ENCODE measurements around the gene POLK. TPM values are rescaled to one million over a fixed set of nuclear protein-coding genes. Genes with fewer than 3 reads are reported as not detected.

The POLK gene
- total and polyA plus RNA-seq, 2 of the 8 experiments (the other 6 are each of a cell fraction or from before 2014, with no cell fraction given) = 2.0 to 9.0 TPM

DNA sequence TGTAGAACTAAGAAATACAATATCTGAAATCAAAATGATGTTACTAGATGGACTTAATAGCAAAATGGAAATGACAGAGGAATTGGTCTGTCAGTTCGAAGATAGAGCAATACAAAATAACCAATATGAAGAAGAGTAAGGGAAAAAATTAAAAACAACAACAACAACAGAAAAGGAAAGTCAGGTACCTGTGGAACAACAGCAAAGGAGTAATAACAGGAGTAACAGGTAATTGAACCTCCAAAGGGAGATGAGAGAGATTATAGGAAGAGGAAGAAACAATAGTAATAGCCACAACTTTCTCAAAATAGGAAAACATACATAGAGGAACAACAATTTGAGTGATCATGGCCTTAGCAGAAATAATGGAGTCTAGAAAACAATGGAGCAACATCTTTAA lies 13.7 kb downstream of the POLK start:
- Histone ChIP-seq H4K20me1 (replicated peaks in 1 of 2; ENCODE audit: control insufficient read depth in 1 of 2, insufficient read depth in 2 of 2, low read length in 2 of 2) (no peaks in the 10 kb centered on the region), H3K9ac (replicated peaks in 1 of 4; ENCODE audit: extremely low read depth in 1 of 4, low read depth in 3 of 4, low read length in 3 of 4) (no peak overlapping the region), H3K79me2 (ENCODE audit: control insufficient read depth in 1 of 2, insufficient read depth in 2 of 2, low read length in 2 of 2) (peaks cover 0 to 8% of the 10 kb centered on the region in 2 experiments; a peak in 1 of 4 replicates), H2AK5ac (ENCODE audit: low read depth, low read length) (no peak overlapping the region), H3K4me1 (replicated peaks in 1 of 4; ENCODE audit: control insufficient read depth in 3 of 4, insufficient read depth in 4 of 4, low read length in 3 of 4) (no peaks in the 10 kb centered on the region; a peak in 1 of 7 replicates), H3K27me3 (replicated peaks in 1 of 4; ENCODE audit: control insufficient read depth in 3 of 4, extremely low read depth in 1 of 4, insufficient read depth in 3 of 4, low read length in 3 of 4) (no peaks in the 10 kb centered on the region), H3K9me3 (ENCODE audit: insufficient read depth in 2 of 2, low read depth in 1 of 2, low read length in 1 of 2) (peaks cover 3 to 7% of the 10 kb centered on the region in 2 experiments; a peak in 2 of 4 replicates), H3K27ac (ENCODE audit: low read depth, low read length) (no peak overlapping the region), H3K56ac (replicated peaks; ENCODE audit: insufficient read length, low read depth, low read length) (no peak overlapping the region), H3K23ac (ENCODE audit: insufficient read length) (no peak overlapping the region), H3K14ac (ENCODE audit: insufficient read length) (no peak overlapping the region), H2AFZ (ENCODE audit: low read length) (no peak overlapping the region), H2BK12ac (ENCODE audit: low read depth, low read length) (no peak overlapping the region), H4K8ac (ENCODE audit: extremely low read depth, insufficient read depth, low read length) (no peak overlapping the region), H3K4me2 (ENCODE audit: insufficient read depth in 1 of 2, low read depth in 2 of 2, low read length in 2 of 2) (no peak overlapping the region), H2BK5ac (ENCODE audit: low read depth, low read length) (no peak overlapping the region), H3K18ac (ENCODE audit: extremely low read depth, low read length) (no peak overlapping the region), H3K79me1 (ENCODE audit: low read depth, low read length) (peaks cover 4% of the 10 kb centered on the region), H2BK15ac (ENCODE audit: low read length) (no peak overlapping the region), H2BK120ac (replicated peaks; ENCODE audit: low read depth, low read length) (no peak overlapping the region), H4K91ac (replicated peaks; ENCODE audit: insufficient read length, low read length) (no peak overlapping the region), H2BK20ac (ENCODE audit: low read length) (no peak overlapping the region), H3K23me2 (ENCODE audit: low read depth, low read length) (no peaks in the 10 kb centered on the region), H3K4ac (replicated peaks; ENCODE audit: insufficient read length, low read depth, low read length) (no peak overlapping the region), H4K5ac (ENCODE audit: insufficient read length, low read depth, low read length) (no peak overlapping the region), H3K36me3 (ENCODE audit: control insufficient read depth in 2 of 4, insufficient read depth in 4 of 4, low read length in 3 of 4) (no peaks in the 10 kb centered on the region), H3K4me3 (ENCODE audit: extremely low read depth in 1 of 4, insufficient read depth in 2 of 4, low read depth in 3 of 4, low read length in 4 of 4) (no peak overlapping the region)
- no peak for DNase-seq (ENCODE audit: low read depth in 1 of 2, low spot score in 2 of 2)
- FAIRE-seq = no peak
- CTCF ChIA-PET (ENCODE audit: partially characterized antibody) = no interaction called here
- POLR2A ChIA-PET (ENCODE audit: partially characterized antibody) = no interaction called here
- 82% methylated on average over 1 of the region's 1 CpG; no CpG with 5 or more reads in 1 of the 2 experiments for WGBS, 2 experiments (ENCODE audit: extremely low coverage in 1 of 2, insufficient coverage in 1 of 2, insufficient read length in 1 of 2, insufficient replicate concordance in 2 of 2, low coverage in 1 of 2, low lambda C conversion rate in 2 of 2, missing lambda C conversion rate in 1 of 2)
